GM12865 (cell line): ENCODE measurements around the gene MTMR2.

Source experiments
- DNase-seq: peaks from one replicate; pipeline ENCODE4 v3.0.0; 2010; ENCODE audit warnings: low read depth
- H3K4me3 ChIP-seq: 2 replicates; pipeline ENCODE4 v1.5.1; 2011; ENCODE audit warnings: mild to moderate bottlenecking, low read depth, low read length, control low read depth
- TF ChIP-seq, protein P1 (sequence below): IDR thresholded peaks from 2 replicates; pipeline ENCODE4 v1.5.1; 2011; ENCODE audit warnings: low read length, control low read depth, low read depth, inconsistent platforms; ENCODE audit not compliant: insufficient read depth; ENCODE audit errors: missing control alignments

MTMR2 gene

DNA sequence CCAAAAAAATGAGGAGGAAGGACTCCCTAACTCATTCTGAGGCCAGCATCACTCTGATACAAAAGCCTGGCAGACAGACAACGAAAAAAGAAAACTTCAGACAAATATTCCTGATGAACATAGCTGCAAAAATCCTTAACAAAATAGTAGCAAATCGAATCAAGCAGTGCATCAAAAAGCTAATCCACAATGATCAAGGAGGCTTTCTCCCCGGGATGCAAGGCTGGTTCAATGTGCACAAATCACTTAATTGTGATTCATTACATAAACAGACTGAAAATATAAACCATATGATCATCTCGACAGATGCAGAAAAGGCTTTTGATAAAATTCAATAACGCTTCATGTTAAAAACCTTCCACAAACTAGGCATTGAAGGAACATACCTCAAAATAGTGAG lies 16.4 kb downstream of the MTMR2 start:
- TF ChIP-seq, protein P1, sequence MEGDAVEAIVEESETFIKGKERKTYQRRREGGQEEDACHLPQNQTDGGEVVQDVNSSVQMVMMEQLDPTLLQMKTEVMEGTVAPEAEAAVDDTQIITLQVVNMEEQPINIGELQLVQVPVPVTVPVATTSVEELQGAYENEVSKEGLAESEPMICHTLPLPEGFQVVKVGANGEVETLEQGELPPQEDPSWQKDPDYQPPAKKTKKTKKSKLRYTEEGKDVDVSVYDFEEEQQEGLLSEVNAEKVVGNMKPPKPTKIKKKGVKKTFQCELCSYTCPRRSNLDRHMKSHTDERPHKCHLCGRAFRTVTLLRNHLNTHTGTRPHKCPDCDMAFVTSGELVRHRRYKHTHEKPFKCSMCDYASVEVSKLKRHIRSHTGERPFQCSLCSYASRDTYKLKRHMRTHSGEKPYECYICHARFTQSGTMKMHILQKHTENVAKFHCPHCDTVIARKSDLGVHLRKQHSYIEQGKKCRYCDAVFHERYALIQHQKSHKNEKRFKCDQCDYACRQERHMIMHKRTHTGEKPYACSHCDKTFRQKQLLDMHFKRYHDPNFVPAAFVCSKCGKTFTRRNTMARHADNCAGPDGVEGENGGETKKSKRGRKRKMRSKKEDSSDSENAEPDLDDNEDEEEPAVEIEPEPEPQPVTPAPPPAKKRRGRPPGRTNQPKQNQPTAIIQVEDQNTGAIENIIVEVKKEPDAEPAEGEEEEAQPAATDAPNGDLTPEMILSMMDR, result no peak
- no peak overlapping the region for H3K4me3 ChIP-seq
- no peak for DNase-seq

DNA sequence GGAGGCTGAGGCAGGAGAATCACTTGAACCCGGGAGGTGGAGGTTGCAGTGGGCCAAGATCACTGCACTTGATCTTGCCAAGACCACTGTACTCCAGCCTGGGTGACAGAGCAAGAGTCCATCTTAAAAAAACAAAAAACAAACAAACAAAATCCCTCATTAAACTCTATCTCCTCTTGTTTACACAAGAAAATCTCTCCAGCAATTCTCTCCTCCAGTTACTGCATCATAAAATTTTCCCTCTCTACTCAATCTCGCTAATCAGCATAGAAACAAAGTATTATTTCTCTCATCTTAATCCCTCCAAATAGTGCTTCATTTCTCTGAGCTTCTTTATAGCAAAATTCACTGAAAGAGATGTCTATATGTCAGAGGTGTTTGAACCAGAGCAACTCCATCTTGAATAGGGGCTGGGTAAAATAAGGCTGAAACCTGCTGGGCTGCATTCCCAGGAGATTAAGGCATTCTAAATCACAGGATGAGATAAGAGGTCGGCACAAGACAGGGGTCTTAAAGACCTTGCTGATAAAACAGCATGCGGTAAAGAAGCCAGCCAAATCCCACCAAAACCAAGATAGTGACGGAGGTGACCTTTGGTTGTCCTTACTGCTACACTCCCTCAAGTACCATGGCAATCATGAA lies 19.8 kb downstream of the MTMR2 start:
- no peak for DNase-seq
- TF ChIP-seq, protein P1, result no peak
- H3K4me3 ChIP-seq, result no peak overlapping the region

DNA sequence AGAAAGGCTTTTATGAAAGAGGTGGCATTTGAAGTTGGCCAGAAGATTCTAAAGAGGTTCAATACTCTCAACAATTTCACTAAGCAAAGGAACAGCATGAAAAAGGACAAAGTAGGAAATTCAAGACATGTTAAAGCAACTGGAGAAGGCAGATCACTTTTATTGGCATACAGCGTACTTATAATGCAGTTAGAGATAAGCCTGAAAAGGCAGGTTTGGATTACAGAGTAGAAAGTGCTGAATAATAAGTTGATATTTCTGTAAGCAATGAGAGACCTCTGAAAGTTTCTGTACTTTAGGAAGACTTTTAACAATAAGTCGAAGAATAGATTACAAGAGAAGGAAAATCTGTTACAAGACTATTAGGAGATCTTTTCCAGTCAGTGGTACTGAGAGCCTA lies 25.1 kb downstream of the MTMR2 start:
- no peak for DNase-seq
- H3K4me3 ChIP-seq, result no peak overlapping the region
- TF ChIP-seq, protein P1, result no peak

GRCh38 chr11:95897731-95898130 lies 26.2 kb downstream of the MTMR2 start:
- TF ChIP-seq, protein P1, result no peak
- no peak overlapping the region for H3K4me3 ChIP-seq
- no peak for DNase-seq

GRCh38 chr11:95895815-95896214 lies 28.1 kb downstream of the MTMR2 start:
- H3K4me3 ChIP-seq, result no peak overlapping the region
- DNase-seq, result no peak

DNA sequence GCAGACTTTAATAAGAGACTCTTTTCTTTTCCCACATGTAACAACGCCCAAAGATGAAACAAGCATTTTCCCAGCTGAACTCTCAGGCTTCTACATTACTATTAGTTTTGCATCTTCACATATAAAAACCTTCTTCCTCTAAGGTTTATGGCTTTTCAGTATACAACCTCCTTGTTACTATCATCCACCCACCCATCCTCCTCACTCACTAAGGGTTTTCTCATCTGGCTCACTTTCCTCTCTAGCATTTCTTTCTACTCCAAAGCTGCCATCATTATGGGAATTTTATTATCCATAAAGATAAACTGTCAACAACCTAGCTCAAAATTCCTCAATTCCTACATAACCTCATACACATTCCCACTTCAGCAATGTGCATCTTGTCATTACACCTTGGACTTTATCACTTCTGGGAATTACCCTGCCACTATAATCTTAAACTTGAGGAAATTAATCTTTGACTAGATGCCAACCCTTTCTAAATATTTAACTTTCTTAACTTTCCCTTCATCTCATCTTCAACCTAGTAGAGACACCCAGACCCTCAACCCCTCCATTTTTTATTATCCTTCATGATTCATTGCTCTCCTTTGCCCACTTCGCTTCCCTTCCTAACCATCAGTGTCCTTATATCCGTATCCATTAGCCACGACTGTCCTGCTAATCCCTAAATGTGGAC lies 30.9 kb downstream of the MTMR2 start:
- no peak for DNase-seq
- H3K4me3 ChIP-seq, result no peak overlapping the region
- TF ChIP-seq, protein P1, result no peak

More at GRCh38 chr11:95895815-95896214, 28.1 kb downstream of the MTMR2 start:
- TF ChIP-seq, protein P1, result no peak
